GM18868 (cell line): Measurements from ENCODE around the gene TP63.

ENCODE experiments used
- ATAC-seq: cut with Tn5 transposase; IDR thresholded peaks from one replicate; pipeline ENCODE4 v1.9.1; 2021; ENCODE audit warnings: mild to moderate bottlenecking, moderate library complexity; ENCODE audit not compliant: unreplicated experiment

The TP63 gene

DNA sequence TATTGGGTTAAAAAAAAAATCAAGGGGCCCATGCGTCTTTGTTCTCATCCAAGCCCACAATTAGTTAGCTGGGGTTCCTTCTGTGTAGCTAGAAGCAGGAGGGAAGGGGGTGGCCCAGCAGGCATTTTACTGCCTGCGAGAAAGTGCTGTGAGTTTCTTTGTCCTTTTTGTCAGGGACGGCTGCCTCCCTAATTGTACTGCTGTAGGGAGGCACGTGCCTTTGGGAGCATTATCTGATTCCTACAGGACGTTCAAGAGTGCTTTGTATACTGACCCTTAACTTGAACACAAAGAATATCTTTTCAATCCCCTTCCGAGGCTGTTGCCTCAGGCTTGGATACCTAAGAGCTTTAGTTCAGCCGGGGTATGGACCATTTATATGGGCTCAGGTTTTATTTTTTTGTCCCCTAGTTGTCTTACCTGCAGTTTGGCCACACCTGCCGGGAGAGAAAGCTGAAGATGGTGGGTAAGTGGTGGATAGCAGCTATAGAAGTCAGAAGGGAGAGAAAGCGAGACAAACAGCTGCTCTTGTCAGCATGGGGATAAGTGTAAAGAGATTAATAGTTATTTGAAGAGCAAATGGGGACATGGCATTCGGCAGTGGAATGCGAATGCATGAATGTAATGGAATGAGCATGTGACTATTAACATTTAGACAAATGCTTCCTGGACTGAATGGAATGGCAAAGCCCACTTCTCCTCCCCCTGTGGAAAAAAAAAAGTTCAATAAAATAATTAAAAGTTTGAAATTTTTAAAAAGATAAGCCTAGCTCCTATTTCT, 175.2 kb downstream of the TP63 start:
- no peak for ATAC-seq

DNA sequence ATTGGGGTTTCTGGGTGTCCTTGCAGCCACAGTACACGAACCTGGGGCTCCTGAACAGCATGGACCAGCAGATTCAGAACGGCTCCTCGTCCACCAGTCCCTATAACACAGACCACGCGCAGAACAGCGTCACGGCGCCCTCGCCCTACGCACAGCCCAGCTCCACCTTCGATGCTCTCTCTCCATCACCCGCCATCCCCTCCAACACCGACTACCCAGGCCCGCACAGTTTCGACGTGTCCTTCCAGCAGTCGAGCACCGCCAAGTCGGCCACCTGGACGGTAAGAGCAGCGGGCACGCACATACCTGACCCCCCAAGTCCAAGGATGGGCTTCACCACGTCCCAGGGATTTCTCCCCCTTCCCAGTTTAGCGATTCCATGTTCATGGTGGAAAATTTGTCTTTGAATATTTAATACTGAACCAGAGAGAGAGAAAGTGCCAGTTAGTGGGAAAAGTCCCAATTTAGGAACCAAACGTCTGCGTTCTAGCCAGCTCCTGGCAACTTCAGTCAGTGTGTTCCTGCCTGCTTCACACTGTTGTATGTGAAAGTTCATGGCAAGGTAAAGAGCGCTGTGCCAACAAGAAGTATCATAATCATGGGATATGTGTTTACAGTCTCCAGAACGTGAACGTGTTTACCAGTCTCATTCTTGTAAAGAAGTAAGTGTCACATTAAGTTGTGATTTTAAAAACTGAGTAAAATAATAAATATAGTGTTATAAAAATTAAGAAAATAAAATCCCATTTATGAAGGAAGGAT, 177.2 kb downstream of the TP63 start:
- no peak for ATAC-seq

DNA sequence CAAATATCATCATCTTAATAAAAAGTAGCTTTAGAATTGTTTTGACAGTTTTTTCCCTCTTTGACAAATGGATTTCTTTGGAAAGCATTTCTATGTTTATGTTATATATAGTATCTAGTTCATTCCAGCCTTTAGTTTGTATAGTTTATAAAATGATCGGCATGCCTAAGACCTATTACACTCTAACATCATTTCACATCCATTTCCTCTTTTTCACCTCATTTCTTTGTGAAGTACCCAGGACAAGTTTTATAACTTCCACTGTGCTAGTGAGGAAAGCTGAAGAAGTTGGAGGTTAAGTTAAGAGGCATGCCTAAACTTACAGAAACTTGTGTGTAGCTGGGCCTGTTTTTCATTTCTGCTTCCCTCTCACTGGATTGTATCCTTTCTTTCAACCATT, 178.4 kb downstream of the TP63 start:
- no peak for ATAC-seq

DNA sequence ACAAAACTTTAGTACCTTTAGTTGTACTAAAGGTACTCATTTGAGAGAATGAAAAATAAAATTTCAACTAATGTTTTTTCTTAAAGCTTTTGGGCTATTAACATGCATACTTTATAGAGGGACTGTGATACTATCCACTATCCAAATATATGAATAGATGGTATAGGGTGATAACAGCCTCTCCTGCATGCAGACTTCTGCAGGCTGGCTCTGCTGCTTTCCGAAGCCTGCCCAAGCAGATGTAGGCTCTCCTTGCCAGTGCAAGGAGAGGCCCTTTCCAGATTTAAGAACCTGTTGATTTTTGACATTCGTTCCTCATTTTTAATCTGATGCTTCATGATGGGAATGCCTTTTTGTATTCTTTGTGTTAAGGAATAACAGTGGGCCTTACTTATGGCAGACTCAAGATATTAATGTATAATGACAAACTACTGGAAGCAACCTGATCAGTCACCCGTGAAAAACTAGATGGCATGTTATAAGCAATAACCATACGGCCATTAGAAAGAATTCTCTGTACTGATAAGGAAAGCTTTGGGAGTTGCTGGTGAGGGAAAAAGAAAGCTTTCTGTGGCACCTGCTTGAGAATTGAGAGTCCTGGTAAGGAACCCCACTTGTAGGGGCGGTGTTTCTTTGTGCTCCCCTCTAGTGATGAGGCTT, 181.7 kb downstream of the TP63 start:
- no peak for ATAC-seq

DNA sequence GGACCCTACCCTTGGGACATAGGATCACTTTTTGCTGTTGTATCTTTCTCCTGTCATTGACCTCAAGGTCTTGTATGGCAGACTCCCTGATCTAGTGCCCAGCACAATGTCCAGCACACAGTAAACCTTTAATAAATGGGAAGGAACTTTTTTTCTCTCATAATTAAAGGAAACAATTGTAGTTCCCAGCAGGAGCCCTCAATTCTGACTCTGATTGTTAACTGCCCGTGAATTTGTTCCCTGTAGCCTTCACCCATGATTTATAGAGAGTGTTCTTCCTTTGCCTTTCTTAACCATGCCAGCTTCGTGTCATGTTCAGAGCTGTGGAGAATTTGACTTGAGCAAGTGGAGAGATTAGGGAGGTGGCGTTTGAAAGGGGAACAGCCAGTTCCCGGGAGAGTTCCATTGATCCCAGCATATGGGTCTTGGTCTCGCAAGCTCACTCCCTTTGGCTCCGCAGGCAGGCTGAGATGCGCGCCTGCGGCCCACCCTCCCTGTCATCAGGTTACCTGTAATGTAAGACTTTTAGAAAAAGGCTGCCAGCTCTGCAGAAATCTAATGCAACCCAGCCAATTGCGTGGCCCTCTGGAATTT, 182.6 kb downstream of the TP63 start:
- ATAC-seq = no peak

DNA sequence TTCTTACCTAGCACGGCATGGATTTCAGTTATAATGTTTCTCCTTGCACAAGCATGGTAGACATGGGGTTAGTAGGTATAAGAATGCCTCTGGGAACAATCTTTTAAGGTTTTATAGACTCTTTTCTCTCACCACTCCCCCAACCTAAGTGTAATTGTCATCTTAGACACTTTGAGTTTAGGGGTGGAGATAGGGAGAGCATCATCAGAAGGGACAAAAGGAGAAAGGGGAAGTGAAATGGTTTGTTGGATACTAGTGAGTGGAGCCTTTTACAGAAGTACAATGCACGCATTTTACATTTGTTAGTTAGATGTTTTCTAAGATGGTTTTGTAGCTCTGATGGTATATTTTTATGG, 189.2 kb downstream of the TP63 start:
- ATAC-seq = peak; percentile 95

DNA sequence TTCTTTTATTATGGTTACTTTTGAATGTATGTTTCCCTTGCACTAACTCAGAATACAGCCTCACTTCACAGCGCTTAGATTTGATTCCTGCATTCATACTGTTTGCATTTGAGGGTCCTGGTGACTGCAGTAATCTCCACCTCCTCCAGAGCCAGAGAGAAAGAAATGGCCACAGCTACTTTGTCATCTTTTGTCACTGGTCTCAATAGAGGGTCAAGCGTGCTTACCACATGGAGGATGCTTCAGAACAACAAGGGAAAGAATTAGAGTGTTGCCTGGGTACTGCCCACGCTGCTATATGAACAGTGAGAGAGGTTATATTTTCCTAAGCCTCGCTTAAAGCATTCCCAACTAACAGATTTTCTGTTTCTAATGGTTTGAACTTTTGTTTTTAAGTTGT, 190.1 kb downstream of the TP63 start:
- no peak for ATAC-seq

DNA sequence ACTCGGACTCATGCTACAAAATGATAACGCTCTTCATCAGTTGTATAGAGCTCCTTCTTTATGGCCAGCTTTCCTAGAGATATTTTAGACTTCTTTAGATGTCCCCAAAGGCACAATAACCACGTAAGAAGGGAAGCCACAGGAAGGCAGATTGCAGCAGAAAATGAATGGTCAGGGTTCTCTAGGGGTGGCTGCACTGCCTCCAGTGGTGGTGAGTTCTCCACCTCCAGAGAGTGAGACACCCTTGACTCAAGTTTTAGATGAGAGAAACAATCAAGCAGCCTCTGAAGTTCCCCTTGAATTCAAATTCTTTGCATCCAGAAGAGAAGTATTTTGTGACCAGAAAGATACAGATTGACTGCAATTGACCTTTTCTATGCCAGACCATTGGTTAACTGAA, 191.5 kb downstream of the TP63 start:
- ATAC-seq = no peak

DNA sequence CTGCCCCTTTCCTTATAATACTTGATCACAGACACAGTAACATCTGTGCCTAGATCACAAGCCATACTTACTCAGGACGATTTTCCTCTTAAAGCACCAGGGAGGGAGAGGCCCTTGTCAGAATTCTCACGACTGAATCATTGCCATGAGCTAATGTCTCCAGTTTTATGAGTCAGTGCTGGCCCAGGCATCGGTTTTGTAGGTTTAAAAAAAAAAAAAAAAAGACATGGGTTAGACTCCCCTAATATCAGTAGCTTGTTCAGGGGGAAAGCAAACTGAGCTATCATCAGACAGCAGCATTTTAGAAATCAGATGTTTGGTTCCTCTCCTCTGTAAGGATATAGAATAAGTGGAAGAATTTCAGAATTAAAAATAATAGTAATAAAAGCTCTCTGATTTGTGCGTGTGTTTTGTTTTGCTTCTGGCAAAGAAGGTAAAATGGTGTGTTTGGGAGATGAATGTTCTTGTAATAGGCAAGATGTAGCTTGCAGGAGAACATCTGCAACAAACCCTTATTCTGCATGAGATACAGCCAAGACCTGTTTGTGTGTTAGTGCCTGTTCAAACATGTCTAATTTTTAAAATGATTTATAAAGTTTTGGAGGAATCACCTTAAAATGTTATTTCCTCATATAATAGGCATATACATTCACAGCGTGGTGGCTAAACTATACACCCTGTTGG, 193.6 kb downstream of the TP63 start:
- no peak for ATAC-seq

DNA sequence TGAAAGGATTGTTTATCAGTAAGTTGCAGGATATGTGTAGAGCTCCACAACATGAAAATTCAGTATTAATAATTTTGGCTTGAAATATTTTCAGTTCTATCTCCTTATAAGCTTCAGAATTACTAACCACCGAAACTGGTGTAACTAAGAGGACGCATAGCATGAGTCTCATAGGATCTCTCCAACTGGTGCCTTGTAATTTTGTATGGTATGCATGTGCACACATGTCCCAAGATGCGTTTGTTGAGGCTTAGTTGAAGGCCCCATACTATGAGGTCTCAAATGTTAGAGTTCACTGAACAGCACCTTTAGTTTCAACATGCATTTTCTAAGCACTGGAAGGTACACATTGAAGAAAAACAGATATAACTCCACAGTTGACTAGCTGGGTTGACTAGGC, 195.4 kb downstream of the TP63 start:
- no peak for ATAC-seq

DNA sequence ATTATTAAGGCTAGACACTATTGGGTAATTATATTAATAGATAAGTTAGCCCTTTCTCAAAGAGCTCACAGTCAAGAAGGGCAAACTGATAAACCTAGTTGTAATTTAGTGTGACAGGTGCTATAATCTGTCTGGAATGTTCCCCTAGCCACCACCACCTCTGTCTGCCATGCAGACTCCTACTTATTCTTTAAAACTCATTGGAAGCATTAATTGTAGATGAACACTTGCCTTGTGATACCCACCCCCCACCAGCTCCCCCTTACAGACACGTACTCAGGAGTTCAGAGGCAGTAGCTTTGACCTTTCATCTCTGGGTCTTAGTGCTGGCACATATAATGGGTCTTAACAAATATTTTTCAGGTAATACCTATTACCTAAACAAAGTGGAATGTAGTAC, 195.9 kb downstream of the TP63 start:
- ATAC-seq = no peak

DNA sequence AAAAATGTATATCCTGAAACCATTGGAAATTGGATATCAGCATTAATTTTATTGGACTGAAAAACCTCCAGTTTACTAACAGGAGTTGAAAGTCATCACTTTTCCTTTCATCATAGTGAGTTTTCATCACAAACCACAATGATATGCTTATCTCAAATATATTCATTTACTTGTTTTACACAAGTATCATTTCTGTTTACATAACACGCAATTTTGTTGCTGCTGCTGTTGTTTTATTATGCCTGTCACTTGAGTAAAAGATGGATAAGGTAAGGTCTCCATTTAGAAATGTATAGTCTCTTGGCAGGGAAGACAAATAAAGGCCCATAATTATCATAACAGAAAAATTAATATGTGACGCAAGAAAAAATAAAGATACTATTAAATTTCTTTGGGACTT, 199.2 kb downstream of the TP63 start:
- ATAC-seq = no peak

DNA sequence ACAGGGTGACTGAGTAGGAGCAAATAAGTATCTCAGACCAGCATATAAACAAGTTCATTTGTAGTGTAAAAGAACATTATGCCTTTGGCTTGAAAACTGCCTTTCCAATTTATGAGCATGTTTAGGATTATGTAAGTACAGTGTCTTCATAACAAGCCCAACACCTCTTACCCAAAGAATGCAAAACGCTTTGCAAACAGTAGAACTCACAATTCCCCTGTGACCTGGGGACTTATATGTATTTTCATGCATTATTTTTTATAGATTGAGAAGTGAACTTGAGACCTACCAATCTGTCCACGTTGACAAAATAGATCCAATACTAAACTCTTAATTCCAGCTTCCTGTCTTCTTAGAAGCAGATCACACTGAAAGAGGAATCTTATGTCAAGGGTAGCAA, 202.1 kb downstream of the TP63 start:
- no peak for ATAC-seq

DNA sequence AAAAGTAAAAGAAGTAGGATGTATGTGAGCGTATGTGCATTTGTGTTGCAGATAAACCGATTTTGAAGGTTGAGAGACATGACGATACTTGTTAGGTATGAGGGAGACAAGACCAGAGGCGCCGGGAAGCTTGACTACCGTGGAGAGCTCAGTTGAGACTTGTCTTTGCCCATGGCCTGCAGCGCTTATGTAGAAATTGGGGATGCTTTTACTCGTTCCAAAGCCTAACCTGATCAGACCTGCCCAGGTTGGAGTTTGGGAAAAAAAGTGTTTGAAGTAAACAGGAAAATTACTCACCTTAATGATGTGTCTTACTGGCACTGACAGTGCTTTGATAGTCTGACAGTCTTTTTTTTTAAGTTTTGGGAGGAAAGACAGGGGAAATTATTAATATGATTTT, 202.8 kb downstream of the TP63 start:
- ATAC-seq = no peak

DNA sequence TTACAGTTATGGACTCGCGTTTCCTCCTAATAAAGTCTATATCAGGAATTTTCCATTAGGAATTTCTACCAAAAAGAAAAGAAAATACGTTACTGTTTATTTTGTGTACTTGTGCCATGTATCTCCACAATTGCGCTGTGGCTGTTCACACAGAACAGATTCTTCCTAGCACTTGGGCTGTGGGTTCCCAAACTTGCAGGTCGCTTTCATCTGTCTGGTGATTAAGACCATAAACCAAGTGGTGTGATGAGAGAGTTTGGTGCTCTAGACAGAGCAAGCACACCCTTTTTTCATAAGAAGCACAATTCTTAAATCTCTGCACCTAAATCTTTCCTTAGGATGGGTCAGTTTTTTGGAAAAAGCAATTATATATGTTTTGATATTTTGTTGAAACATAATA, 203.3 kb downstream of the TP63 start:
- ATAC-seq = no peak

DNA sequence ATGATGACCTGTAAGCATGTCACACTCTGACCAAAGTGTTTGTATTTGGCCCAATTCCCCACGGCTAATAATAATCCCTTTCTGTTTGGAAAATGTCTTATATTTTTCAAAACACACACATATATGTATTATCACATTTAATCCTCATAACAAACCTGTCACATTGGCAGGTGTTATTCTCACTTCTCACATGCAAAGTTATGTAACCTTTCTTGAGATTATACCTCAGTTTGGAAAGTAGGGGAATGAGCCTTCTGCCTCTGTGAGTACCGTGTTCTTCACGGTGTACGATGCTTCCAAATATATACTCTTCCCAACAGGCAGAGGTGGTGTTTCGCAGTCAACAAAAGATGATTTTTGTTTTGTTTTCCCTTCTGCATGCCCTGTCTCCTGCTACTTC, 205.6 kb downstream of the TP63 start:
- ATAC-seq = no peak

DNA sequence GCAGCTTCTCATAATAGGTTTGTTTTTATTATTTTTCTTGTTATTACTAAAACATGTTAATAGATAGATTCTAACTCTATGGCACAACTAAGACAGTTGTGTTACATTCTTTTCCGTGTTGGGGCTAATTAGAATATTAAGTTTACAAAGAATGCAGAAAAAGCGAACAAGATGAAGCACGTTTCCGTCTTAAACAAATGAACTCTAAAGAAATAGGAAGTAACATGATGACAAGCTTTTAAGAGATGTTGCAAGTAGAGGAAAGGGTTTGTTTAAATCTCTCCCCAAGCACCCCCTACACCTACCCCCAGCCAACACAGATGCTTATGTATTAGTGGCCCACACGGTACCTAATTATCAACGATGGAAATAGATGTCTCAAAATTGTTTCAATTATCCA, 207.1 kb downstream of the TP63 start:
- ATAC-seq = no peak

DNA sequence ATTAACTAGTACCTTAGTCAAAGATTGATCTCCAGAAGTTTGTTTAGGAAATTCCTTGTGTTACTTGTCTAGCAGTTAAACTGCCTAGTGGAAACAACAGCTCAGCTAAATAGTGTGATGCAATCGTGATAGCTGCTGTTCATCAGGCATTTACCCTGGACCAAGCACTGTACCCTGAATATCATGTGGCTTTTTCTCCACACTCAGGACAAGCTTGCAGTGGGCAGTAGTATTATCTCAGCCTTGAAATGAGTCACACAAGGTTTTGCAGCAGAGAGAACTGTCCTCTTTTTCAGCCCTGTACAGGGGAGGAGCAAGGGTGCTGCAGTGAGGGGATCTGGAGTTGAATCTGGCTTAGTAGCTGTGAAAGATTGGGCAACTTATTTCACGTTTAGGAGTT, 208.4 kb downstream of the TP63 start:
- ATAC-seq = no peak

DNA sequence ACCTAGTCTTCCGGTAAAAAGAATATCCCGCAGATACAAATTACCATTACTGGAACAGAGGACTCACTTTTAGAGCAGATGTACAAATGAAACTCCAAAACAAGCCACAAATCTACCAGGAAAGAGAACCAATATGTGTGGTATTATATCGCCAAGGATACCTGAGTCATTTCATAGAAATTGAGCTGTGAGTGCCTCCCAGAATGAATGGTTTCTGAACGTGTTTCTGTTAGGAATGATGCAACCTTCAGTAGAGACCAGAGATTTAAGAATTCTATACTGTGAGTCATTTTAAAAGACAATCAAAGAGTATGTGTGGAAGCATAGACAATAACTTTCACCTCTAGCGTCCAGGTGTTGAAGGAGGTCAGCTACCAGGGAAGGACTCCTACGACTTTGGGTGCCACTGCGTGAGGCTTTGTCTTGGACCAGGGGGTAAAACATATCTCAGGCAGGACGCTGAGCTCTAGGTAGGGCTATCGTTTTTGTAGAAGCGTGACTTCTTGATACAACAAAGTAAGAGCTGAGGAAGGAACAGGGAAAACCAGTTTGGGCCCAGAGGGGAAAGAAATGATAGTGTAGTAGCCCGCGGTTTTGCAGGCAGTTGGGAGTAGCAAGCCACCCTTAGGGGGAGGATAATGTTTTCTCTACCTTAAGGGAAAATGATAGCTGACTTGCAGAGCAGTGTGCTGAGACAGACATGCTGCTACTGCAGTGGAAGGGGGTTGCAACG, 210.4 kb downstream of the TP63 start:
- peak; percentile 74 for ATAC-seq
